Astrocyte (in vitro differentiated cells and primary cell): ENCODE measurements around the gene TTYH1. TPM values are rescaled to one million over a fixed set of nuclear protein-coding genes. Genes with fewer than 3 reads are reported as not detected.
A peak's percentile ranks its signal among the peaks of the same experiment; 100 is the strongest.

Experiments used
- DNase-seq: peaks from one replicate; pipeline ENCODE4 v3.0.0-alpha.2; 2010; ENCODE audit warnings: low read depth
- FAIRE-seq: peaks from 2 replicates; lab custom pipeline; 2011; peaks lifted over from hg19 to GRCh38; lab: Jason Lieb, UNC
- H2AFZ ChIP-seq: 2 replicates; pipeline ENCODE4 v1.6.0; 2012; ENCODE audit warnings: low read depth, low read length, inconsistent platforms
- H3K27ac ChIP-seq: 2 replicates; pipeline ENCODE4 v1.5.1; 2011; ENCODE audit warnings: low read depth, low read length, inconsistent platforms
- H3K27me3 ChIP-seq: 2 replicates; pipeline ENCODE4 v1.6.0; 2011; ENCODE audit warnings: low read length, inconsistent platforms; ENCODE audit not compliant: insufficient read depth
- H3K36me3 ChIP-seq: 2 replicates; pipeline ENCODE4 v1.5.1; 2011; ENCODE audit warnings: low read length, inconsistent platforms; ENCODE audit not compliant: insufficient read depth
- H3K4me1 ChIP-seq: 2 replicates; pipeline ENCODE4 v1.5.1; 2011; ENCODE audit warnings: low read length, inconsistent platforms; ENCODE audit not compliant: insufficient read depth
- H3K4me2 ChIP-seq: 2 replicates; pipeline ENCODE4 v1.6.0; 2012; ENCODE audit warnings: low read length, inconsistent platforms
- H3K4me3 ChIP-seq: 2 replicates; pipeline ENCODE4 v1.5.1; 2011; ENCODE audit warnings: low read depth, mild to moderate bottlenecking, low read length, inconsistent platforms; ENCODE audit not compliant: insufficient read depth
- H3K79me2 ChIP-seq: 2 replicates; pipeline ENCODE4 v1.6.0; 2012; ENCODE audit warnings: mild to moderate bottlenecking, low read length, inconsistent platforms; ENCODE audit not compliant: insufficient read depth
- H3K9ac ChIP-seq: 2 replicates; pipeline ENCODE4 v1.6.0; 2012; ENCODE audit warnings: mild to moderate bottlenecking, low read length, inconsistent platforms
- H3K9me3 ChIP-seq: 2 replicates; pipeline ENCODE4 v1.5.1; 2012; ENCODE audit warnings: low read depth, mild to moderate bottlenecking, low read length, inconsistent platforms; ENCODE audit not compliant: insufficient read depth
- H4K20me1 ChIP-seq: 2 replicates; pipeline ENCODE4 v1.6.0; 2012; ENCODE audit warnings: low read length, inconsistent platforms; ENCODE audit not compliant: insufficient read depth
- H3K27ac Mint-ChIP-seq: one replicate; pipeline ENCODE4 v1.8.0; 2021; ENCODE audit warnings: mild to moderate bottlenecking, mixed read lengths; ENCODE audit not compliant: unreplicated experiment
- H3K27me3 Mint-ChIP-seq: one replicate; pipeline ENCODE4 v1.8.0; 2021; ENCODE audit warnings: low read depth, mixed read lengths; ENCODE audit not compliant: unreplicated experiment
- H3K36me3 Mint-ChIP-seq: one replicate; pipeline ENCODE4 v1.8.0; 2021; ENCODE audit warnings: low read depth, mixed read lengths; ENCODE audit not compliant: unreplicated experiment
- H3K4me1 Mint-ChIP-seq: one replicate; pipeline ENCODE4 v1.8.0; 2021; ENCODE audit warnings: low read depth, mixed read lengths; ENCODE audit not compliant: unreplicated experiment
- H3K4me3 Mint-ChIP-seq: one replicate; pipeline ENCODE4 v1.8.0; 2021; ENCODE audit warnings: mild to moderate bottlenecking, moderate library complexity, mixed read lengths; ENCODE audit not compliant: unreplicated experiment
- H3K9me3 Mint-ChIP-seq: one replicate; pipeline ENCODE4 v1.8.0; 2021; ENCODE audit warnings: mild to moderate bottlenecking, mixed read lengths; ENCODE audit not compliant: unreplicated experiment
- CTCF ChIP-seq: IDR thresholded peaks from 2 replicates; pipeline ENCODE4 v1.5.1; 2011; ENCODE audit warnings: low read depth, mild to moderate bottlenecking, inconsistent platforms, low read length, moderate library complexity; ENCODE audit not compliant: insufficient read depth
- EZH2 ChIP-seq: IDR thresholded peaks from 2 replicates; pipeline ENCODE4 v1.6.1; 2012; ENCODE audit warnings: mild to moderate bottlenecking, low read length, inconsistent platforms; ENCODE audit not compliant: insufficient read depth
- total RNA-seq: library from RNA; stranded (reverse); gene quantifications from 2 replicates; pipeline ENCODE4 v1.2.1, GENCODE V29; 2021

TTYH1 gene
- total RNA-seq, 1 donor from 2014 or later: 8.4 TPM

- FAIRE-seq: no peak
- Mint-ChIP-seq H3K27ac (peak overlapping the region; percentile 62), H3K36me3 (no peaks in the 10 kb centered on the region)
Observed at GRCh38 chr19:54421521-54421920, 6.3 kb downstream of the TTYH1 start.

GRCh38 chr19:54422136-54422535 lies 6.9 kb downstream of the TTYH1 start:
- Histone ChIP-seq H3K4me1 (no peaks in the 10 kb centered on the region), H2AFZ (no peak overlapping the region), H3K36me3 (no peaks in the 10 kb centered on the region), H4K20me1 (no peaks in the 10 kb centered on the region), H3K27ac (no peak overlapping the region), H3K9me3 (no peaks in the 10 kb centered on the region), H3K79me2 (no peaks in the 10 kb centered on the region), H3K27me3 (peaks cover 25% of the 10 kb centered on the region), H3K9ac (no peak overlapping the region), H3K4me3 (no peak overlapping the region), H3K4me2 (no peak overlapping the region)
- H3K27me3 Mint-ChIP-seq: peaks cover 4% of the 10 kb centered on the region
- peaks cover 14% of the 10 kb centered on the region for H3K4me1 Mint-ChIP-seq
- no peak for DNase-seq
- FAIRE-seq: no peak
- H3K27ac Mint-ChIP-seq: no peak overlapping the region
- H3K36me3 Mint-ChIP-seq: no peaks in the 10 kb centered on the region
- H3K9me3 Mint-ChIP-seq: no peaks in the 10 kb centered on the region
- no peak overlapping the region for H3K4me3 Mint-ChIP-seq
- TF ChIP-seq EZH2: no peak
- TF ChIP-seq CTCF: no peak

More at GRCh38 chr19:54421521-54421920, 6.3 kb downstream of the TTYH1 start:
- no peak overlapping the region for H2AFZ ChIP-seq
- no peaks in the 10 kb centered on the region for H3K9me3 ChIP-seq
- H3K27me3 ChIP-seq: peaks cover 31% of the 10 kb centered on the region
- peaks cover 5% of the 10 kb centered on the region for H3K27me3 Mint-ChIP-seq
- peaks cover 14% of the 10 kb centered on the region for H3K4me1 Mint-ChIP-seq
- H3K4me3 ChIP-seq: no peak overlapping the region
- no peaks in the 10 kb centered on the region for H3K36me3 ChIP-seq
- H3K9ac ChIP-seq: no peak overlapping the region
- H3K79me2 ChIP-seq: no peaks in the 10 kb centered on the region
- no peak overlapping the region for H3K4me3 Mint-ChIP-seq
- no peak overlapping the region for H3K27ac ChIP-seq
- H4K20me1 ChIP-seq: no peaks in the 10 kb centered on the region
- TF ChIP-seq CTCF (no peak), EZH2 (no peak)
- no peak overlapping the region for H3K4me2 ChIP-seq
- no peaks in the 10 kb centered on the region for H3K9me3 Mint-ChIP-seq
- no peaks in the 10 kb centered on the region for H3K4me1 ChIP-seq
- no peak for DNase-seq

GRCh38 chr19:54424201-54424600 lies 8.9 kb downstream of the TTYH1 start:
- Mint-ChIP-seq H3K4me1 (peaks cover 7% of the 10 kb centered on the region), H3K27ac (no peak overlapping the region)
- H3K9ac ChIP-seq: no peak overlapping the region

More at GRCh38 chr19:54424201-54424600, 8.9 kb downstream of the TTYH1 start:
- Histone ChIP-seq H3K4me1 (no peaks in the 10 kb centered on the region), H3K79me2 (no peaks in the 10 kb centered on the region), H2AFZ (no peak overlapping the region), H3K4me2 (no peak overlapping the region), H3K9me3 (no peaks in the 10 kb centered on the region), H3K27me3 (peaks cover 17% of the 10 kb centered on the region), H3K4me3 (no peak overlapping the region), H3K27ac (no peak overlapping the region), H3K36me3 (no peaks in the 10 kb centered on the region), H4K20me1 (no peaks in the 10 kb centered on the region)
- Mint-ChIP-seq H3K9me3 (no peaks in the 10 kb centered on the region), H3K4me3 (no peak overlapping the region), H3K36me3 (no peaks in the 10 kb centered on the region), H3K27me3 (peaks cover 2% of the 10 kb centered on the region)
- DNase-seq (no peak), FAIRE-seq (no peak)
- TF ChIP-seq CTCF (no peak), EZH2 (no peak)
